HepG2 (cell line): ENCODE data around the gene TMC2. TPM values are rescaled to one million over a fixed set of nuclear protein-coding genes. Genes with fewer than 3 reads are reported as not detected.

Source experiments
- ATAC-seq: fragments of 200-7000 bp; cut with Tn5 transposase; 3 replicates; pipeline ENCODE4 v1.9.1; 2020; ENCODE audit warnings: mild to moderate bottlenecking, moderate library complexity
- BruUV-seq: library from RNA; stranded (reverse); fragments of 400-500 nt; replicated peaks from 2 replicates; lab custom pipeline; 2021; lab: Mats Ljungman, UMichigan
- CTCF ChIA-PET: fragments of 300-600 bp; formaldehyde crosslinking; extraction: SDS; loops from one replicate; lab custom pipeline; 2021; ENCODE audit warnings: low total read pairs, inconsistent platforms, low intra/inter-chr PET ratio; lab: Yijun Ruan, JAX
- POLR2A ChIA-PET: fragments of 350-600 bp; sonication (Branson Sonifier 250); formaldehyde crosslinking; loops from one replicate; lab custom pipeline; 2020; ENCODE audit warnings: antibody characterized with exemption, inconsistent platforms; lab: Yijun Ruan, JAX
- DNase-seq: peaks from one replicate; pipeline ENCODE4 v3.0.0-alpha.2; 2015; ENCODE audit warnings: low spot score
- FAIRE-seq: peaks from 3 replicates; lab custom pipeline; 2011; peaks lifted over from hg19 to GRCh38; lab: Jason Lieb, UNC
- H2AFZ ChIP-seq: one replicate; pipeline ENCODE4 v1.6.1; 2011; ENCODE audit warnings: low read length, inconsistent platforms
- H3K27ac ChIP-seq: fragments of 300-600 bp; 3 replicates; pipeline ENCODE4 v1.8.0; 2011; ENCODE audit warnings: mixed run types, mild to moderate bottlenecking, mixed read lengths, low read length, inconsistent platforms; ENCODE audit not compliant: insufficient read depth; ENCODE audit errors: extremely low read length
- H3K27me3 ChIP-seq, 2 experiments: fragments of 200-600 bp in 1 of 2; 2 replicates in 1 of 2; 3 replicates in 1 of 2; pipeline versions ENCODE4 v1.6.0 to v1.8.0; 2011; ENCODE audit warnings: low read length in 2 of 2, mild to moderate bottlenecking in 2 of 2, moderate library complexity in 2 of 2, inconsistent platforms in 1 of 2; ENCODE audit not compliant: insufficient read depth in 2 of 2, control insufficient read depth in 1 of 2
- H3K36me3 ChIP-seq, 2 experiments: fragments of 200-600 bp in 1 of 2; replicated peaks in 1 of 2; 2 replicates in 1 of 2; 3 replicates in 1 of 2; pipeline versions ENCODE4 v1.5.1 to v1.8.0; 2011; ENCODE audit warnings: low read length in 2 of 2, inconsistent platforms in 1 of 2; ENCODE audit not compliant: insufficient read depth in 2 of 2, control insufficient read depth in 1 of 2
- H3K4me1 ChIP-seq: 2 replicates; pipeline ENCODE4 v1.5.1; 2012; ENCODE audit warnings: low read length, inconsistent platforms; ENCODE audit not compliant: insufficient read depth
- H3K4me2 ChIP-seq: 2 replicates; pipeline ENCODE4 v1.6.0; 2011; ENCODE audit warnings: low read depth, low read length, inconsistent platforms
- H3K4me3 ChIP-seq, 3 experiments: fragments of 200-600 bp in 1 of 3; sonication (generic), shearing (Covaris generic) in 1 of 3; replicated peaks in 1 of 3; 2 replicates each; pipeline ENCODE4 v1.5.1; 2011 to 2016; ENCODE audit warnings: low read length in 3 of 3, inconsistent platforms in 2 of 3, low read depth in 2 of 3, mild to moderate bottlenecking in 2 of 3, control low read depth in 1 of 3, mixed read lengths in 1 of 3; ENCODE audit not compliant: insufficient read depth in 1 of 3
- H3K79me2 ChIP-seq: one replicate; pipeline ENCODE4 v1.6.1; 2011; ENCODE audit warnings: low read length, inconsistent platforms; ENCODE audit not compliant: insufficient read depth
- H3K9ac ChIP-seq: 2 replicates; pipeline ENCODE4 v1.6.0; 2011; ENCODE audit warnings: mild to moderate bottlenecking, low read depth, low read length, inconsistent platforms; ENCODE audit not compliant: insufficient read depth
- H3K9me3 ChIP-seq: 2 replicates; pipeline ENCODE4 v1.5.1; 2012; ENCODE audit warnings: mild to moderate bottlenecking, low read length
- H4K20me1 ChIP-seq: 2 replicates; pipeline ENCODE4 v1.6.0; 2011; ENCODE audit warnings: inconsistent platforms, mild to moderate bottlenecking, low read length, moderate library complexity; ENCODE audit not compliant: insufficient read depth
- DR1 ChIP-seq: sonication (generic); formaldehyde crosslinking; IDR thresholded peaks from 2 replicates; pipeline ENCODE4 v1.8.0; 2021; ENCODE audit warnings: mild to moderate bottlenecking, missing genetic modification reagents, inconsistent platforms
- FOSL2 ChIP-seq: sonication (generic); formaldehyde crosslinking; IDR thresholded peaks from 2 replicates; pipeline ENCODE4 v1.4.0; 2020; ENCODE audit warnings: missing genetic modification reagents
- FOXC1 ChIP-seq: sonication (generic); formaldehyde crosslinking; IDR thresholded peaks from 2 replicates; pipeline ENCODE4 v1.8.0; 2022; ENCODE audit warnings: mild to moderate bottlenecking, missing genetic modification reagents, borderline replicate concordance
- NFIC ChIP-seq: IDR thresholded peaks from 2 replicates; pipeline ENCODE4 v1.6.1; 2012; ENCODE audit warnings: mild to moderate bottlenecking, low read length, inconsistent platforms
- PTBP1 ChIP-seq: fragments of 200-400 bp; formaldehyde crosslinking; IDR thresholded peaks from 2 replicates; pipeline ENCODE4 v1.6.1; 2018; ENCODE audit warnings: low read length, low read depth; ENCODE audit not compliant: poor library complexity, severe bottlenecking
- SP4 ChIP-seq: sonication (generic); formaldehyde crosslinking; IDR thresholded peaks from 2 replicates; pipeline ENCODE4 v1.8.1; 2023; ENCODE audit warnings: mild to moderate bottlenecking, missing genetic modification reagents
- ZBTB34 ChIP-seq: sonication (generic); formaldehyde crosslinking; IDR thresholded peaks from 2 replicates; pipeline ENCODE4 v1.8.0; 2022; ENCODE audit warnings: mild to moderate bottlenecking, missing genetic modification reagents
- ZNF142 ChIP-seq: sonication (generic); formaldehyde crosslinking; IDR thresholded peaks from 2 replicates; pipeline ENCODE4 v1.4.0; 2020; ENCODE audit warnings: missing genetic modification reagents
- ZNF331 ChIP-seq: sonication (generic); formaldehyde crosslinking; IDR thresholded peaks from 2 replicates; pipeline ENCODE4 v1.4.0; 2020; ENCODE audit warnings: missing genetic modification reagents
- ZNF549 ChIP-seq: sonication (generic); formaldehyde crosslinking; IDR thresholded peaks from 2 replicates; pipeline ENCODE4 v1.5.0; 2020; ENCODE audit warnings: missing genetic modification reagents
- ZNF644 ChIP-seq: IDR thresholded peaks from 2 replicates; pipeline ENCODE4 v1.6.1; 2016; ENCODE audit warnings: low read depth
- ZNF883 ChIP-seq: sonication (generic); formaldehyde crosslinking; IDR thresholded peaks from 2 replicates; pipeline ENCODE4 v1.5.1; 2020; ENCODE audit warnings: mild to moderate bottlenecking, missing genetic modification reagents; ENCODE audit errors: not compliant biosample characterization
- WGBS: methylation state at CpG from one replicate; pipeline ENCODE4 v1.1.6; 2017; ENCODE audit warnings: low lambda C conversion rate; 5-methylcytosine and 5-hydroxymethylcytosine counted together
- in situ Hi-C: cut with HindIII; loops from 2 replicates; pipeline ENCODE4 v1.10.0; 2017; ENCODE audit warnings: low pct_unique_long_range_greater_than_20kb; ENCODE audit not compliant: extremely low pct_ligation_motif_present
- intact Hi-C: fragments of 100-400 bp; cut with micrococcal nuclease; formaldehyde crosslinking; loops from one replicate; pipeline ENCODE4 v1.10.0; 2022; ENCODE audit not compliant: unreplicated experiment
- polyA plus RNA-seq, 8 experiments: library from polyadenylated mRNA; depleted of rRNA in 3 of 8; stranded (reverse) in 7 of 8; unstranded in 1 of 8; fragments of >200 nt; fragmentation: Illumina TruSeq in 4 of 8; extraction: Trizol in 4 of 8; gene quantifications; 2 replicates each; pipeline versions ENCODE4 v1.2.1 to v1.2.3, GENCODE V29; 2011 to 2016; ENCODE audit warnings: low read depth in 4 of 8, missing spikeins in 1 of 8, mixed read lengths in 1 of 8; ENCODE audit not compliant: insufficient read depth in 1 of 8
- total RNA-seq, 5 experiments: library from RNA; depleted of rRNA; stranded (reverse); fragments of >200 nt; fragmentation: Illumina TruSeq; extraction: Trizol; gene quantifications; 2 replicates each; pipeline ENCODE4 v1.2.3, GENCODE V29; 2016; ENCODE audit warnings: low read depth in 1 of 5
- TF ChIP-seq, protein P1 (sequence below): sonication (generic); formaldehyde crosslinking; IDR thresholded peaks from 2 replicates; pipeline ENCODE4 v1.5.0; 2020; ENCODE audit warnings: missing genetic modification reagents, mild to moderate bottlenecking, borderline replicate concordance
- TF ChIP-seq, protein P2 (sequence below): IDR thresholded peaks from 2 replicates; pipeline ENCODE4 v1.6.1; 2016; ENCODE audit warnings: control low read depth
- TF ChIP-seq, protein P3 (sequence below): sonication (generic); formaldehyde crosslinking; IDR thresholded peaks from 2 replicates; pipeline ENCODE4 v1.4.0; 2020; ENCODE audit warnings: missing genetic modification reagents

TMC2 gene
- total and polyA plus RNA-seq, 2 of the 13 experiments (the other 11 are each of a cell fraction or from before 2014, with no cell fraction given): not detected

- no peaks in the 10 kb centered on the region for H3K9me3 ChIP-seq
- BruUV-seq: no TSS peak
- peaks cover 14% of the 10 kb centered on the region for H3K4me1 ChIP-seq
- no peak overlapping the region for H3K4me3 ChIP-seq
- CTCF ChIA-PET: no interaction called here
- 23% methylated on average over 2 of the region's 2 CpGs for WGBS
- H2AFZ ChIP-seq: no peak overlapping the region
- in situ Hi-C loops (no loop called here), intact Hi-C loops (no loop called here)
- H3K4me2 ChIP-seq: no peak overlapping the region
- no peak overlapping the region for H3K9ac ChIP-seq
- no peaks in the 10 kb centered on the region for H3K36me3 ChIP-seq
- no peak overlapping the region for H3K27ac ChIP-seq
- no peak for FAIRE-seq
- no peak for DNase-seq
- no peaks in the 10 kb centered on the region for H3K79me2 ChIP-seq
- H4K20me1 ChIP-seq: no peaks in the 10 kb centered on the region
- POLR2A ChIA-PET: no interaction called here
- peaks cover 11 to 27% of the 10 kb centered on the region in 2 experiments; a peak in 4 of 5 replicates for H3K27me3 ChIP-seq
- no peak for ATAC-seq
- TF ChIP-seq ZNF644 (no peak), ZNF331 (no peak), ZNF883 (CRISPR knock-in tag) (no peak), DR1 (CRISPR knock-in tag) (no peak), ZNF142 (CRISPR knock-in tag) (no peak), ZNF549 (CRISPR knock-in tag) (no peak), SP4 (CRISPR knock-in tag) (no peak), FOSL2 (CRISPR knock-in tag) (no peak), FOXC1 (CRISPR knock-in tag) (no peak), NFIC (no peak), ZBTB34 (no peak), PTBP1 (no peak)
- TF ChIP-seq, protein P1, sequence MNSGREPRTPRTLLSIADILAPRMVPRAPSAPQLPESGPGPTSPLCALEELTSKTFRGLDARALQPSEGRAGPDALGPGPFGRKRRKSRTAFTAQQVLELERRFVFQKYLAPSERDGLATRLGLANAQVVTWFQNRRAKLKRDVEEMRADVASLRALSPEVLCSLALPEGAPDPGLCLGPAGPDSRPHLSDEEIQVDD (CRISPR knock-in tag): no peak
- TF ChIP-seq, protein P2, sequence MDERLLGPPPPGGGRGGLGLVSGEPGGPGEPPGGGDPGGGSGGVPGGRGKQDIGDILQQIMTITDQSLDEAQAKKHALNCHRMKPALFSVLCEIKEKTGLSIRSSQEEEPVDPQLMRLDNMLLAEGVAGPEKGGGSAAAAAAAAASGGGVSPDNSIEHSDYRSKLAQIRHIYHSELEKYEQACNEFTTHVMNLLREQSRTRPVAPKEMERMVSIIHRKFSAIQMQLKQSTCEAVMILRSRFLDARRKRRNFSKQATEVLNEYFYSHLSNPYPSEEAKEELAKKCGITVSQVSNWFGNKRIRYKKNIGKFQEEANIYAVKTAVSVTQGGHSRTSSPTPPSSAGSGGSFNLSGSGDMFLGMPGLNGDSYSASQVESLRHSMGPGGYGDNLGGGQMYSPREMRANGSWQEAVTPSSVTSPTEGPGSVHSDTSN (CRISPR knock-in tag): no peak
- TF ChIP-seq, protein P3, sequence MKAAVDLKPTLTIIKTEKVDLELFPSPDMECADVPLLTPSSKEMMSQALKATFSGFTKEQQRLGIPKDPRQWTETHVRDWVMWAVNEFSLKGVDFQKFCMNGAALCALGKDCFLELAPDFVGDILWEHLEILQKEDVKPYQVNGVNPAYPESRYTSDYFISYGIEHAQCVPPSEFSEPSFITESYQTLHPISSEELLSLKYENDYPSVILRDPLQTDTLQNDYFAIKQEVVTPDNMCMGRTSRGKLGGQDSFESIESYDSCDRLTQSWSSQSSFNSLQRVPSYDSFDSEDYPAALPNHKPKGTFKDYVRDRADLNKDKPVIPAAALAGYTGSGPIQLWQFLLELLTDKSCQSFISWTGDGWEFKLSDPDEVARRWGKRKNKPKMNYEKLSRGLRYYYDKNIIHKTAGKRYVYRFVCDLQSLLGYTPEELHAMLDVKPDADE (CRISPR knock-in tag): no peak
These were observed 5.6 kb downstream of the TMC2 start for GRCh38 chr20:2541940-2542339.
